ENCODE results near the gene COL5A1.

The COL5A1 gene

GRCh38 chr9:134686896-134687295, 45.3 kb downstream of the COL5A1 start:
- Histone ChIP-seq H3K4me1 (ENCODE audit: insufficient read depth, poor library complexity, severe bottlenecking) (no peaks in the 10 kb centered on the region), H3K9me3 (ENCODE audit: severe bottlenecking) (no peaks in the 10 kb centered on the region), H3K27ac (ENCODE audit: poor library complexity, severe bottlenecking) (no peak overlapping the region), H3K36me3 (ENCODE audit: low read depth) (peaks cover 8% of the 10 kb centered on the region; the same call in 1 of the 2 replicates), H3K4me3 (ENCODE audit: severe bottlenecking) (no peak overlapping the region), H3K27me3 (ENCODE audit: insufficient read depth, poor library complexity, severe bottlenecking) (no peaks in the 10 kb centered on the region)
- no peak for ATAC-seq (ENCODE audit: low read depth)
- no peak for DNase-seq (ENCODE audit: low spot score)
- TF ChIP-seq CTCF (IDR thresholded peaks at IDR 0.05; ENCODE audit: poor library complexity, severe bottlenecking): no peak

- ATAC-seq (ENCODE audit: low read depth): no peak
- Histone ChIP-seq H3K27ac (ENCODE audit: poor library complexity, severe bottlenecking) (no peak overlapping the region), H3K27me3 (ENCODE audit: insufficient read depth, poor library complexity, severe bottlenecking) (no peaks in the 10 kb centered on the region), H3K4me1 (ENCODE audit: insufficient read depth, poor library complexity, severe bottlenecking) (no peaks in the 10 kb centered on the region), H3K9me3 (ENCODE audit: severe bottlenecking) (no peaks in the 10 kb centered on the region), H3K36me3 (ENCODE audit: low read depth) (peaks cover 14% of the 10 kb centered on the region; the same call in 1 of the 2 replicates), H3K4me3 (ENCODE audit: severe bottlenecking) (no peak overlapping the region)
- TF ChIP-seq CTCF (IDR thresholded peaks at IDR 0.05; ENCODE audit: poor library complexity, severe bottlenecking): no peak
- DNase-seq (ENCODE audit: low spot score): peak; percentile 19
Observed at GRCh38 chr9:134687556-134687955, 46.0 kb downstream of the COL5A1 start.

- DNase-seq (ENCODE audit: low spot score): peak; percentile 36
- no peak for ATAC-seq (ENCODE audit: low read depth)
Observed at GRCh38 chr9:134688231-134688630, 46.6 kb downstream of the COL5A1 start.

GRCh38 chr9:134688661-134689320, 47.2 kb downstream of the COL5A1 start:
- H3K27ac ChIP-seq (ENCODE audit: poor library complexity, severe bottlenecking): no peak overlapping the region
- ATAC-seq (ENCODE audit: low read depth): no peak
- H3K4me1 ChIP-seq (ENCODE audit: insufficient read depth, poor library complexity, severe bottlenecking): no peaks in the 10 kb centered on the region
- no peak overlapping the region for H3K4me3 ChIP-seq (ENCODE audit: severe bottlenecking)
- no peaks in the 10 kb centered on the region for H3K27me3 ChIP-seq (ENCODE audit: insufficient read depth, poor library complexity, severe bottlenecking)
- H3K9me3 ChIP-seq (ENCODE audit: severe bottlenecking): no peaks in the 10 kb centered on the region
- DNase-seq (ENCODE audit: low spot score): no peak
- peaks cover 14% of the 10 kb centered on the region; the same call in 1 of the 2 replicates for H3K36me3 ChIP-seq (ENCODE audit: low read depth)
- TF ChIP-seq CTCF (IDR thresholded peaks at IDR 0.05; ENCODE audit: poor library complexity, severe bottlenecking): no peak

More at GRCh38 chr9:134688231-134688630, 46.6 kb downstream of the COL5A1 start:
- Histone ChIP-seq H3K27me3 (ENCODE audit: insufficient read depth, poor library complexity, severe bottlenecking) (no peaks in the 10 kb centered on the region), H3K4me1 (ENCODE audit: insufficient read depth, poor library complexity, severe bottlenecking) (no peaks in the 10 kb centered on the region), H3K4me3 (ENCODE audit: severe bottlenecking) (no peak overlapping the region), H3K9me3 (ENCODE audit: severe bottlenecking) (no peaks in the 10 kb centered on the region), H3K27ac (ENCODE audit: poor library complexity, severe bottlenecking) (no peak overlapping the region), H3K36me3 (ENCODE audit: low read depth) (peaks cover 14% of the 10 kb centered on the region; the same call in 1 of the 2 replicates)
- TF ChIP-seq CTCF (IDR thresholded peaks at IDR 0.05; ENCODE audit: poor library complexity, severe bottlenecking): no peak

All from RWPE2 (cell line).